Activated T-helper 1 cell treated with anti-CD3 and anti-CD28 coated beads, Interleukin-12 subunit alpha, Interleukin-12 subunit beta, Interleukin-2, Interleukin-4 antibody, amounts not matched to agents 30 ng/mL and 10 ng/mL and 1 ng/mL, durations not matched to agents 14 hours and 24 hours and 36 hours (primary cell): ENCODE measurements around the gene NDST1. TPM values are rescaled to one million over a fixed set of nuclear protein-coding genes. Genes with fewer than 3 reads are reported as not detected.

Experiments used
- DNase-seq: peaks from one replicate; pipeline ENCODE4 v3.0.0; 2021; ENCODE audit warnings: low spot score
- H3K27ac Mint-ChIP-seq: one replicate; pipeline ENCODE4 v1.8.0; 2021; ENCODE audit warnings: mild to moderate bottlenecking, mixed read lengths
- H3K27me3 Mint-ChIP-seq: one replicate; pipeline ENCODE4 v1.8.0; 2022; ENCODE audit warnings: mild to moderate bottlenecking, moderate library complexity, mixed read lengths; ENCODE audit not compliant: insufficient read depth
- H3K36me3 Mint-ChIP-seq: one replicate; pipeline ENCODE4 v1.8.0; 2021; ENCODE audit warnings: low read depth, mixed read lengths
- H3K4me1 Mint-ChIP-seq: one replicate; pipeline ENCODE4 v1.8.0; 2021; ENCODE audit warnings: low read depth, mixed read lengths
- H3K4me3 Mint-ChIP-seq: one replicate; pipeline ENCODE4 v1.8.0; 2021; ENCODE audit warnings: mild to moderate bottlenecking, moderate library complexity, mixed read lengths
- H3K9me3 Mint-ChIP-seq: one replicate; pipeline ENCODE4 v1.8.0; 2021; ENCODE audit warnings: mixed read lengths
- intact Hi-C: fragments of 100-400 bp; cut with micrococcal nuclease; formaldehyde crosslinking; loops from one replicate; pipeline ENCODE4 v1.15.1; 2024
- total RNA-seq: library from RNA; stranded (reverse); gene quantifications from 2 replicates; pipeline ENCODE4 v1.2.3, GENCODE V29; 2022

NDST1 gene
- total RNA-seq, 1 donor from 2014 or later = 2.8 TPM

DNA sequence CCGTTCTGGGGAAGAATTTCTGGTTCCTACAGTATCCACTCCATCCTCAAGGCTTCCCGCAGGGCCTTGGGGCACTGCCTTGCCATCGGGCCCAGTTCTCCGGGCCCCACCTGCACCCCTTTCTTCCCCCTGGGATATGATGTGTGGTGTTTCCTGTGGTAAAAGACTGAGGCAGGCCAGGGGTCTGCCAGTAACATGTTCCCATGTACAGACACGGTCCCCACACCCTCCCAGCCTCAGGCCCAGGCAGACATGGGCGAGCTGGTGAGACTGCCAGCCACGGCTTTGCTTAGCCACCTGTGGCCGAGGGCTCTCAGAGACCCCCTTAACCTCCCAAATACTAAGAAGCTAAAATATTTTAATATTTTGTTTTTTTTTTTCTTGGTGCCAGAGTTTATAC lies 46.0 kb downstream of the NDST1 start:
- Mint-ChIP-seq H3K4me1 (no peaks in the 10 kb centered on the region), H3K4me3 (no peak overlapping the region), H3K36me3 (no peaks in the 10 kb centered on the region), H3K9me3 (no peaks in the 10 kb centered on the region), H3K27me3 (peaks cover 2% of the 10 kb centered on the region), H3K27ac (no peak overlapping the region)
- no peak for DNase-seq
- intact Hi-C loops = no loop called here

DNA sequence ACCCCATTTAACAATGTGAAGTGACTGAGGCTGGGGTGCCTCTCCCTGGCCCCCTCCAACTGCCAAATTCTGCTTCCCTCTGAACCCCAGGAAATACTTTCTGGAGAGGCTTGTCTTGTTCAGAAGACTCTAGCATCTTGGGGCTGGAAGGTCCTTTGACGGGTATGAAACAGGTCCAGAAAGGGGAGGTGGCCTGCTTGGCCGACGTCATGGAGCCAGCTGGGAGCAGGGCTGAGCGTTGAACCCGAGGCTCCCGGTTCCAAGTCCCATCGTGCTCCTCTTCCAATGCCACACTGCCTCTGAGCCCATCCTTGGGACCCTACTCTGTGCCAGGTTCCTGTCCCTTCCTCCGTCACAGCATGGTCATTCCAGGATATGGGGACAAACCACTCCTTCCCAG lies 46.9 kb downstream of the NDST1 start:
- Mint-ChIP-seq H3K4me1 (no peaks in the 10 kb centered on the region), H3K27ac (no peak overlapping the region), H3K9me3 (no peaks in the 10 kb centered on the region), H3K27me3 (peaks cover 2% of the 10 kb centered on the region), H3K36me3 (no peaks in the 10 kb centered on the region), H3K4me3 (no peak overlapping the region)
- no peak for DNase-seq
- intact Hi-C loops = no loop called here

DNA sequence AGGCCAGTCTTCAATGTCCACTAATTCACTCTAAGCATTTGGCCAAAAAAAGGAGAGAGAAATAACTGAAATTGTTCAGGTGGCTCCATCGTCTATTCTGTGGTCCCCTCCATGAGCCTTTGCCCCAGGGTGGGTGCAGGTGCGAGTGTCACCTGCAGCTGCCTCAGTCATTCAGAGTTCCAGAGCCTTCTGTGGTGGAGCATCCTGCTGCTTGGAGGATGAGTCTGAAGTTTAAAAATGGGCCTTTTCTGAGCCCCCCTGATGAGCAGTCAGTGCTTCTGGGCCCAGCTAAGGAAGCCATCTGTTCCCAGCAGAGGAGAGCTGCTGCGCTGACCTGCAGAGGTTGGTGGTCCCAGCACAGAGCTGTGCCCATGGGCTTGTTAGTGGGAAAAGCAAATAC lies 48.2 kb downstream of the NDST1 start:
- intact Hi-C loops = no loop called here
- Mint-ChIP-seq H3K27me3 (peaks cover 5% of the 10 kb centered on the region), H3K4me1 (no peaks in the 10 kb centered on the region), H3K9me3 (no peaks in the 10 kb centered on the region), H3K36me3 (no peaks in the 10 kb centered on the region), H3K4me3 (no peak overlapping the region), H3K27ac (no peak overlapping the region)
- DNase-seq = no peak

DNA sequence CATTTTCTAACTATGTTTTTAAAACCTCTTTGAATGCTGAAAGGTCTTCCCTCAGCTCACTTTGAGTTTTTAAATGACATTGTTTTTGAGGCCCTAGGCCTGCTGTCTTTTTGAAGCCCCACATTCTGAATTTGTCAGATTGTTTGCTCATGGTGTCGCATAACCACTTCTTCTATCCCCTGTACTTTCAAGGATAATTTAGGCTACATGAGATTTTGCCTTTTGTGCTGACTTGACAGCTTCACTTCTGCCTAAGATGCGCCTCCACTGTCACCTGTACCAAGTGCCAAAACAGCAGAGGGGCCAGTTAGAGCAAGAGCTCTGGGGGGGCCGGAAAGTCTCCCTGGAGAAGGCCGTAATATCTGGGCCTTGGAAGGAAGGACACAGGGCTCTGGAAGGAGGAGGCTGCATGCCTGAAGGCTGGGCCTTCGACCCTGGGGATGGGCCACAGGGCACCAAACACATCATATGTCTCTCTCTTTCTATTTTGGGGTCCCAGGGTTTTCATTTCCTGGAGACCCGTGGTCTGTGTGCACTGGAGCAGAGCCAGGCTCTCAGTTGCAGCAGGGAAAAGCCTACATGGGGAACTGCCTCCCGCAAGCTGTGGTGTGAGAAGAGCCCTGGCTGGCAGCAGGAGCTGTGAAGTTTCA lies 49.1 kb downstream of the NDST1 start:
- no peaks in the 10 kb centered on the region for H3K9me3 Mint-ChIP-seq
- no peak overlapping the region for H3K4me3 Mint-ChIP-seq
- H3K4me1 Mint-ChIP-seq = no peaks in the 10 kb centered on the region
- intact Hi-C loops = no loop called here
- H3K27ac Mint-ChIP-seq = no peak overlapping the region
- peaks cover 5% of the 10 kb centered on the region for H3K27me3 Mint-ChIP-seq
- DNase-seq = no peak
- no peaks in the 10 kb centered on the region for H3K36me3 Mint-ChIP-seq

DNA sequence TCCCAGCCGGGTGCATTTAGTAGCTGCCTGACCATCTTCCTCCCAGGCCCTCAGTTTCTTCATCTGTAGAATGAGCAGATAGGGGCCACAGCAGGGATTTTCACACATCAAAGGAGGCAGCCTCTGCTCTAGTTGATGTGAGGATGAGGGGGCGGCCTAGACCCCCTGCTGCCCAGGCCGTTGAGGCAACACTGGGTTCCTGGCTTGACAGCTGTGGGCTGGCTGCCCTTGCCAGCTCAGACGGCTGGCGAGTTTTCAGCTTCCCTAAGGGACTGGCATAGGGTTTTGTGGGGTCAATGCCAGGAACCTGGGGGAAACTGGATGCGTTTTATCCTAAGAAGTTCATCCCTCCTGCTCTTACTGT lies 49.6 kb downstream of the NDST1 start:
- intact Hi-C loops = no loop called here
- peaks cover 7% of the 10 kb centered on the region for H3K27me3 Mint-ChIP-seq
- no peak overlapping the region for H3K27ac Mint-ChIP-seq
- H3K36me3 Mint-ChIP-seq = no peaks in the 10 kb centered on the region
- no peak for DNase-seq
- H3K4me3 Mint-ChIP-seq = no peak overlapping the region
- H3K9me3 Mint-ChIP-seq = no peaks in the 10 kb centered on the region
- no peaks in the 10 kb centered on the region for H3K4me1 Mint-ChIP-seq

DNA sequence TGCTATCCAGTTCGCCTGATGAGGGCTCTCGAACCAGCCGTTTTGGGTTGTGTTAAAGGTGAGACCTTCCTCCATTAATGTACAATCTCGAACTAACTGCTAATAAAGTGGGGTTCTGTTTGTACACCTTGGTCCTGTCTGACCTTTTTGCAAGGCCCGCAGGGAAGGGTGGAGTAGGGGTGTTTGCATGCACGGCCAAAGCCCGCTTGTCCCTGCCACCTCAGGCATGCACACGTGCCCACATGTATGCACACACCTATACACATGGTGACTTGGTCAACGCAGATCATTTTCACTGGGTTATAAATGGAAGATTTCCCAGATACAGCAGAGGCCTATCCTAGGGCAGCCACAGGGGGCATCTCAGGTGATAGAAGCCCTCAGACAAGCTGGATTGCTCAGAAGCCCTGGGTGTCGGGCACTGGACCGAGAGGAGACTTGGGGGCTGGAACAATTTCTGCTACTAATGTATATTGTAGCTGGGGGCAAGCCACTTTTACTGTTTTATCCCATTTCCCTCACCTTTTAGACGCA lies 50.2 kb downstream of the NDST1 start:
- intact Hi-C loops = no loop called here
- Mint-ChIP-seq H3K27me3 (peaks cover 7% of the 10 kb centered on the region), H3K4me3 (no peak overlapping the region), H3K36me3 (no peaks in the 10 kb centered on the region), H3K9me3 (no peaks in the 10 kb centered on the region), H3K4me1 (no peaks in the 10 kb centered on the region), H3K27ac (no peak overlapping the region)
- no peak for DNase-seq

DNA sequence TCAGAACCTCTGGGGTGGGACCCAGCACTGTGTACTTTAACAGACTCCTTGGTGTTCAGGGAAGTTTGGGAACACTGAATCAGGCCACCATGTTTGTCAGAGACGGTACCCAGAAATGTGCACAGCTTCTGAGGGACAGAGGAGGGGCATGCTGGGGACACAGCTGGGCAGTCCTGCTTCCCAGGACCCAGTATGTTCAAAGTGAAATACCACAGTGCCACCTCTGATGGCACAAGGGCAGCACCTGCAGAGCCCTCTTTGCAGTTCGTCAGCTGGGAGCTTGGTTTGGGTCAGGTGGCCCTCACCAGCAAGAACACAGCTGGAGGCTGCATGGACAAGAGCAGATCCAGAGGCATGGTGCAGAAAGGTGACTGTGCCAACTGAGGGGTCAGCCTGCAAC lies 51.2 kb downstream of the NDST1 start:
- Mint-ChIP-seq H3K36me3 (no peaks in the 10 kb centered on the region), H3K27ac (no peak overlapping the region), H3K4me3 (no peak overlapping the region), H3K4me1 (no peaks in the 10 kb centered on the region), H3K9me3 (no peaks in the 10 kb centered on the region), H3K27me3 (peaks cover 7% of the 10 kb centered on the region)
- intact Hi-C loops = no loop called here
- DNase-seq = no peak

DNA sequence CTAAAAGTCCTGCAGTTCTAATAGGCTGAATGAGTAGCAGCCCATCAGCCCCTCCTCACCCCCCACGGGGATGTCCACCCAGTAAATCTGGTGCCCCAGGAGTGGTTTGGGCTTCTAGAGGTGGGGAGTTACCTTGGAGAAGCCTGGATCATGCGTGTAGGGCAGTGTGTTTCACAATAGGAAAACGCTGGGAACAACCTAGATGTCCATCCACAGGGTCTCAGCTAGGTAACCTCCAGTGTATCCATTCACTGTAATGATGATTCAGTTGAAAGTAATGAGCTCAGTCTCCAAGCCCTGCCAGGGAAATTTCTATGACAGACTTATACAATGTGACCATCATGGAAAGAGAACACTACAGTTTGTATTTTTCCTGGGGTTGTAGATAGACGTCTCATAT lies 51.8 kb downstream of the NDST1 start:
- intact Hi-C loops = loop anchor here (2.0 kb wide), 2 partner anchors 141 to 555 kb away; partner anchors contain the start of gene RBM22
- Mint-ChIP-seq H3K9me3 (no peaks in the 10 kb centered on the region), H3K36me3 (no peaks in the 10 kb centered on the region), H3K27me3 (peaks cover 7% of the 10 kb centered on the region), H3K27ac (no peak overlapping the region), H3K4me3 (no peak overlapping the region), H3K4me1 (no peaks in the 10 kb centered on the region)
- DNase-seq = no peak

DNA sequence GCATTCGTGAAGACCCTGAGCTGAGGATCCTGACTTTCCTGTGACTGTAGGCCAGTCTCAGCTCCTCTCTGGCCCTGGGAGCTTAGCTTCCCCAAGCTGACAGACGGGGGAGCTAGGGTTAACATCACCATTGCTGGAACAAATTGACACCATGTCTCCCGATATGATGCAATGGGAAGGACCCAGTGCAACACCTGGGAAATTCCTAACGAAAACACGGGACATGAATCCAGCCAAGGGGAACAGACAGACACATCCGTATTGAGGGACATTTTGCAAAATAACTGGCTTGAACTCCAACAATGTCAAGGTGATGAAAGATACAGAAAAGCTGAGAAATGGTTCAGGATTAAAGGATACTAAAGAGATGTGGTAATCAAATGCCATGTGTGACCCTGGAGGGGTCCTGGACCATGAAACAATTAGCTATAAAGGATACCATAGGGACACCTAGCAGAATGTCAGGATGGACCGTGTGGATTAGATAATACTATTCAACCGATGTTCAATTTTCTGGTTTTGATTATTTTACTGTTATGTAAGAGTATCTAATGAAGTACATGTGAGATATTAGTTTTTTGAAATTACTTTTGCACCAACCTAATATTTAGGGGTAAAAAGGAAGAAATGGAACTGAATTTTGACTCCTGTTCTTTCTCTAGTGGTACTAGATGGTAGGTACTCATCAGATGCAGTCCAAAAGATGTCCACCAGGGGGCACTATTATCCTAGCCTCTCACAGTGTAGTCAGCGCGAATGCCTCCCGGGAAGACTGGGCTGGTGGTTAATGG lies 52.7 kb downstream of the NDST1 start:
- H3K36me3 Mint-ChIP-seq = no peaks in the 10 kb centered on the region
- intact Hi-C loops = loop anchor here (1.0 to 2.0 kb wide), 6 partner anchors 96 to 554 kb away; partner anchors contain the start of gene RBM22
- peaks cover 7% of the 10 kb centered on the region for H3K27me3 Mint-ChIP-seq

DNA sequence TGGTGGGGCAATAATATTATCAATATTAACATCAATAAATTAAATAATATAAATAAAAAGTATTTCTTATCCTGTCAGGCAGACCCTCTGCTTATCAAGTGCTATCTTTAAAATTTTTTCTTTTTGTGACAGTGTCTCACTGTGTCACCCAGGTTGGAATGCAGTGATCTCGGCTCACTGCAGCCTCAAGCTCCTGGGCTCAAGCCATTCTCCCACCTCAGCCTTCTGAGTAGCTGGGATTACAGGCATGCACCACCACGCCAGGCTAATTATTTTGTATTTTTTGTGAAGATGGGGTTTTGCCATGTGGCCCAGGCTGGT lies 53.2 kb downstream of the NDST1 start:
- DNase-seq = no peak
- no peaks in the 10 kb centered on the region for H3K4me1 Mint-ChIP-seq
- no peaks in the 10 kb centered on the region for H3K36me3 Mint-ChIP-seq
- H3K27me3 Mint-ChIP-seq = peaks cover 7% of the 10 kb centered on the region
- no peak overlapping the region for H3K4me3 Mint-ChIP-seq
- H3K9me3 Mint-ChIP-seq = no peaks in the 10 kb centered on the region
- no peak overlapping the region for H3K27ac Mint-ChIP-seq
- intact Hi-C loops = loop anchor here (1.0 to 2.0 kb wide), 6 partner anchors 95 to 554 kb away; partner anchors contain the start of gene RBM22

More for the DNA sequence above, 52.7 kb downstream of the NDST1 start:
- DNase-seq = peak; percentile 71
- H3K4me1 Mint-ChIP-seq = no peaks in the 10 kb centered on the region
- no peaks in the 10 kb centered on the region for H3K9me3 Mint-ChIP-seq
- no peak overlapping the region for H3K27ac Mint-ChIP-seq
- H3K4me3 Mint-ChIP-seq = no peak overlapping the region

DNA sequence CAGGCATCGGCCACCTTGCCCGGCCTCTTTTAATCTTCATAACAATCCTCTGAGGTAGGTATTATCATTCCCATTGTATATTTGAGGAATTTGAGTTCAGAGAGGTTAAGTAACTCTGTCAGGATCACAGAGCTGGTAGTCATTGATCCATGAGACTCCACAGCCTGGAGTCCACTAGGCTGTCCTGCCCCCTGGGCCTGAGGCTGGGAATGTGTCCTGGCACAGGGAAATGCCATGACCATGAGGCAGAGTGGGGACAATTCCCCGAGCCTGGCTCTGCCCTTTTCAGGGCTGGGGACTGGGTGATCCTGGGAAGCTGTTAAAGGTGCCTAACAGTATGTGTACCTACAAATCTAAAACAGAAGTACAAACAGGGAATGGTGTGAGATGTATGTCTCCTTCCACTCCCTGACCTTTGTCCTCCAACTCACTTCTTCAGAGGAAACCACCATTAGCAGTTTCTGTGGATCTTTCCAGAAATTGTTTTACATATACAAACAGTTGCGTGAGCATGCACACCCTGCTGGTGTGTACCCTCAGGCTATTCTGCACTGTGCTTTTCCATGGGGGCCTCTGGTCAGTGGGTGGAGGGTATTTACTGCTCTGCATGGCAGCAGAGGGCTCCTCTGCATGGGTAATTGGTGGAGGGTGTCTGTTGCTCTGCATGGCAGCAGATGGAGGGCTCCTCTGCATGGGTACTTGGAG lies 53.8 kb downstream of the NDST1 start:
- no peak for DNase-seq
- no peak overlapping the region for H3K4me3 Mint-ChIP-seq
- peaks cover 7% of the 10 kb centered on the region for H3K27me3 Mint-ChIP-seq
- intact Hi-C loops = loop anchor here (1.0 to 2.0 kb wide), 7 partner anchors 95 to 553 kb away; partner anchors contain the start of genes RBM22 and SMIM3
- H3K9me3 Mint-ChIP-seq = no peaks in the 10 kb centered on the region
- no peaks in the 10 kb centered on the region for H3K36me3 Mint-ChIP-seq
- no peaks in the 10 kb centered on the region for H3K4me1 Mint-ChIP-seq
- no peak overlapping the region for H3K27ac Mint-ChIP-seq

DNA sequence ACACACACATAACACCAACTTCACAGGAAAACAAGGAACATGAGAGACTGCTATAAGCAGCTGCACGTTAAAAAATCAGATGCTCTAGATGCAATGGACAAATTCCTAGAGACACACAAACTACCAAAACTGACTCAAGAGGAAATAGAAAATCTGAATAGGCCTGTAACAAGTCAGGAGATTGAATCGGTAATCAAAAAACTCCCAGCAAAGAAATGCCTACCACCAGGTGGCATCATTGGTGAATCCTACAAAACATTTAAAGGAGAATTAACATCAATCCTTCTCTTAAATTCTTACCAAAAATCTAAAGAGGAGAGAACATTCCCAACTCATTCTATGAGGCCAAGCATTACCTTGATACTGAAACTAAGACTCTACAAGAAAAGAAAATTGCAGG lies 54.9 kb downstream of the NDST1 start:
- no peaks in the 10 kb centered on the region for H3K4me1 Mint-ChIP-seq
- H3K27ac Mint-ChIP-seq = no peak overlapping the region
- no peak for DNase-seq
- intact Hi-C loops = loop anchor here (2.0 kb wide), 1 partner anchor 216 kb away; the partner anchor contains the start of gene SMIM3
- H3K36me3 Mint-ChIP-seq = no peaks in the 10 kb centered on the region
- H3K9me3 Mint-ChIP-seq = no peaks in the 10 kb centered on the region
- H3K4me3 Mint-ChIP-seq = no peak overlapping the region
- peaks cover 5% of the 10 kb centered on the region for H3K27me3 Mint-ChIP-seq

DNA sequence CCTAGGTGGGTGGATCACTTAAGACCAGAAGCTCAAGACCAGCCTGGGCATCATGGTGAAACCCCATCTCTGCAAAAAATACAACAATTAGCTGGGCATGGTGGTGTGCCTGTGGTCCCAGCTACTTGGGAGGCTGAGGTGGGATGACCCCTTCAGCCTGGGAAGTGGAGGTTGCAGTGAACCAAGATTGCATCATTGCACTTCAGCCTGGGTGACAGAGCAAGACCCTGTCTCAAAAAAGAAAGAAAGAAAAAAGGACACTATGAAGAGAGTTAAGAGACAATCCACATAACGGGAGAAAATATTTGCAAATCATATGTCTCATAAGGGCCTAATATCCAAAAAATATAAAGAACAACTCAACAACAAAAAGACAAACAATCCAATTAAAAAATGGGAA lies 57.9 kb downstream of the NDST1 start:
- no peaks in the 10 kb centered on the region for H3K9me3 Mint-ChIP-seq
- DNase-seq = no peak
- peaks cover 3% of the 10 kb centered on the region for H3K27me3 Mint-ChIP-seq
- H3K36me3 Mint-ChIP-seq = no peaks in the 10 kb centered on the region
- H3K4me1 Mint-ChIP-seq = no peaks in the 10 kb centered on the region
- no peak overlapping the region for H3K4me3 Mint-ChIP-seq
- H3K27ac Mint-ChIP-seq = no peak overlapping the region
- intact Hi-C loops = no loop called here
